HFFc6 (cell line): Measurements from ENCODE around the gene HOXA9. TPM values are rescaled to one million over a fixed set of nuclear protein-coding genes. Genes with fewer than 3 reads are reported as not detected.

Experiments
- DNase-seq: peaks from one replicate; pipeline ENCODE4 v3.0.0-alpha.2; 2018
- H3K27ac Mint-ChIP-seq: 2 replicates; pipeline ENCODE4 v1.8.0; 2020; ENCODE audit warnings: mild to moderate bottlenecking, mixed read lengths
- H3K27me3 Mint-ChIP-seq: 2 replicates; pipeline ENCODE4 v1.8.0; 2021; ENCODE audit warnings: mild to moderate bottlenecking, moderate library complexity, mixed read lengths; ENCODE audit not compliant: insufficient read depth
- H3K36me3 Mint-ChIP-seq: 2 replicates; pipeline ENCODE4 v1.8.0; 2021; ENCODE audit warnings: low read depth, mixed read lengths
- H3K4me1 Mint-ChIP-seq: 2 replicates; pipeline ENCODE4 v1.8.0; 2020; ENCODE audit warnings: low read depth, mixed read lengths
- H3K4me3 Mint-ChIP-seq: 2 replicates; pipeline ENCODE4 v1.8.0; 2020; ENCODE audit warnings: mild to moderate bottlenecking, moderate library complexity, mixed read lengths
- H3K9me3 Mint-ChIP-seq: 2 replicates; pipeline ENCODE4 v1.8.0; 2020; ENCODE audit warnings: mild to moderate bottlenecking, mixed read lengths
- total RNA-seq, 6 experiments: library from RNA; stranded (reverse); fragmentation: NEBNext Ultra II Directional; extraction: Animal tissue kit (Norgen Biotek cat#: 25700); gene quantifications; 2 replicates in 1 of 6; 3 replicates in 5 of 6; pipeline ENCODE4 v1.2.3, GENCODE V29; 2021
- TF ChIP-seq, protein P1 (sequence below): fragments of 200-600 bp; sonication (generic); IDR thresholded peaks from 2 replicates; pipeline ENCODE4 v1.5.0; 2021; ENCODE audit warnings: antibody characterized with exemption, mild to moderate bottlenecking

The HOXA9 gene
- total RNA-seq, 6 experiments from 2014 or later, result 25.2 to 37.0 (median 26.7) TPM

- peak overlapping the region; percentile 93 for H3K4me3 Mint-ChIP-seq
- peaks cover 51% of the 10 kb centered on the region for H3K4me1 Mint-ChIP-seq
- TF ChIP-seq, protein P1, sequence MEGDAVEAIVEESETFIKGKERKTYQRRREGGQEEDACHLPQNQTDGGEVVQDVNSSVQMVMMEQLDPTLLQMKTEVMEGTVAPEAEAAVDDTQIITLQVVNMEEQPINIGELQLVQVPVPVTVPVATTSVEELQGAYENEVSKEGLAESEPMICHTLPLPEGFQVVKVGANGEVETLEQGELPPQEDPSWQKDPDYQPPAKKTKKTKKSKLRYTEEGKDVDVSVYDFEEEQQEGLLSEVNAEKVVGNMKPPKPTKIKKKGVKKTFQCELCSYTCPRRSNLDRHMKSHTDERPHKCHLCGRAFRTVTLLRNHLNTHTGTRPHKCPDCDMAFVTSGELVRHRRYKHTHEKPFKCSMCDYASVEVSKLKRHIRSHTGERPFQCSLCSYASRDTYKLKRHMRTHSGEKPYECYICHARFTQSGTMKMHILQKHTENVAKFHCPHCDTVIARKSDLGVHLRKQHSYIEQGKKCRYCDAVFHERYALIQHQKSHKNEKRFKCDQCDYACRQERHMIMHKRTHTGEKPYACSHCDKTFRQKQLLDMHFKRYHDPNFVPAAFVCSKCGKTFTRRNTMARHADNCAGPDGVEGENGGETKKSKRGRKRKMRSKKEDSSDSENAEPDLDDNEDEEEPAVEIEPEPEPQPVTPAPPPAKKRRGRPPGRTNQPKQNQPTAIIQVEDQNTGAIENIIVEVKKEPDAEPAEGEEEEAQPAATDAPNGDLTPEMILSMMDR, result peak; percentile 92
- H3K27ac Mint-ChIP-seq, result peak overlapping the region; percentile 66
- DNase-seq, result peak; percentile 76
- peaks cover 3% of the 10 kb centered on the region for H3K27me3 Mint-ChIP-seq
- H3K9me3 Mint-ChIP-seq, result no peaks in the 10 kb centered on the region
- peaks cover 51% of the 10 kb centered on the region for H3K36me3 Mint-ChIP-seq
These were observed 31.0 kb upstream of the HOXA9 start for GRCh38 chr7:27196287-27196767.

- H3K4me1 Mint-ChIP-seq, result peaks cover 57% of the 10 kb centered on the region
- peaks cover 2% of the 10 kb centered on the region for H3K27me3 Mint-ChIP-seq
- H3K4me3 Mint-ChIP-seq, result peak overlapping the region; percentile 93
These were observed 29.5 kb upstream of the HOXA9 start for GRCh38 chr7:27194686-27195379.

GRCh38 chr7:27194002-27194352 lies 28.6 kb upstream of the HOXA9 start:
- Mint-ChIP-seq H3K27me3 (peaks cover 2% of the 10 kb centered on the region), H3K9me3 (no peaks in the 10 kb centered on the region), H3K4me3 (peak overlapping the region; percentile 93), H3K36me3 (peaks cover 55% of the 10 kb centered on the region), H3K4me1 (peaks cover 65% of the 10 kb centered on the region), H3K27ac (peak overlapping the region; percentile 96)
- TF ChIP-seq, protein P1, result peak; percentile 20; the same call in 1 of the 2 replicates
- DNase-seq, result no peak

More at GRCh38 chr7:27194686-27195379, 29.5 kb upstream of the HOXA9 start:
- no peak for DNase-seq
- TF ChIP-seq, protein P1, result no peak
- H3K9me3 Mint-ChIP-seq, result no peaks in the 10 kb centered on the region
- H3K27ac Mint-ChIP-seq, result peak overlapping the region; percentile 96
- peaks cover 56% of the 10 kb centered on the region for H3K36me3 Mint-ChIP-seq

- peak overlapping the region; percentile 93 for H3K4me3 Mint-ChIP-seq
- no peak for DNase-seq
- H3K9me3 Mint-ChIP-seq, result no peaks in the 10 kb centered on the region
- peaks cover 54% of the 10 kb centered on the region for H3K36me3 Mint-ChIP-seq
- TF ChIP-seq, protein P1, result no peak
- peak overlapping the region; percentile 96 for H3K27ac Mint-ChIP-seq
- peaks cover 70% of the 10 kb centered on the region for H3K4me1 Mint-ChIP-seq
- H3K27me3 Mint-ChIP-seq, result peaks cover 2% of the 10 kb centered on the region
These were observed 28.1 kb upstream of the HOXA9 start for GRCh38 chr7:27193335-27194001.

DNA sequence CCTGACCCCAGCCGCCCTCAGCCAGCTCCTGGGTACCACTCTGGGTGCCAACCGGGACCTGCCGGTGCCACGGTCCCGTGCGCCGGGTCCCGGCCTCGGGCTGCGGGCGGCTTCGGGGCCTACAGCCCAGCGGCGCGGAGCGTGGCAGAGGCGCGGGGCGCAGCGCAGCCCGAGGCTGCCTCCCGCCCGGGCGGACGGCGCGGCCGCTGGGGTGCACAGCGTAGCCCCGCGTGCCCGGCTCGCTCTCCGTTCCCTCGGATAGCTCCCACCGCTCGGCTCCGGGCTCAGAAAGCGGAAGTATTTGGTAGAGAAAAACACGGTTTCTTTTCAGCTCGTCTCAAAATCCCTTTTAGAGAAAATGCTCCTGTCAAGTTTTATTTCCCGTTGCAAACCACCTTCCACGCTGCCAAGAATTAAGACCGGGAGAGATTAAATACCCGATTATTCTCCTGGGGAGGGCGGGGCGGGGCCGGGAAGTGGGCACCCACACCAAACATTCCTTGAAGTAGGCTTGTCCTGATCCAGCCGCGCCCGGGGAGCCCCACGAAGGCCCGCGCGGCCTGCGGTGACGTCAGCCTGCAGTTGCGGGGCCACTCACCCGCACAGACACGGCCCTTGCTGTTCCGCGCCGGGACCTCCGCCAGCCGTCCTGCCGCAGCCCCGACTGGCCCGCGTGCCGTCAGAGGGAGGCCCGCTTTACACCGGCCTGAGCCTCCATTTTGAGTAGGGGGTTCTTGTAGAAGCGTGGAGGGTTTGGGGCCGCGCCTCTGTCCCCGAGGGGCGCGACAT lies 27.4 kb upstream of the HOXA9 start:
- H3K4me3 Mint-ChIP-seq, result peak overlapping the region; percentile 93
- H3K27ac Mint-ChIP-seq, result peak overlapping the region; percentile 97
- no peaks in the 10 kb centered on the region for H3K9me3 Mint-ChIP-seq
- DNase-seq, result peak; percentile 73
- peaks cover 3% of the 10 kb centered on the region for H3K27me3 Mint-ChIP-seq
- H3K4me1 Mint-ChIP-seq, result peaks cover 78% of the 10 kb centered on the region
- peaks cover 54% of the 10 kb centered on the region for H3K36me3 Mint-ChIP-seq
- TF ChIP-seq, protein P1, result no peak
